GM18508 (cell line): ENCODE results near the gene ICE2.

Experiments
- ATAC-seq: cut with Tn5 transposase; IDR thresholded peaks from one replicate; pipeline ENCODE4 v1.9.1; 2021; ENCODE audit warnings: moderate number of reproducible peaks; ENCODE audit not compliant: insufficient read depth, unreplicated experiment

ICE2 gene

GRCh38 chr15:60373327-60373726 lies 105.6 kb downstream of the ICE2 start:
- ATAC-seq: no peak

DNA sequence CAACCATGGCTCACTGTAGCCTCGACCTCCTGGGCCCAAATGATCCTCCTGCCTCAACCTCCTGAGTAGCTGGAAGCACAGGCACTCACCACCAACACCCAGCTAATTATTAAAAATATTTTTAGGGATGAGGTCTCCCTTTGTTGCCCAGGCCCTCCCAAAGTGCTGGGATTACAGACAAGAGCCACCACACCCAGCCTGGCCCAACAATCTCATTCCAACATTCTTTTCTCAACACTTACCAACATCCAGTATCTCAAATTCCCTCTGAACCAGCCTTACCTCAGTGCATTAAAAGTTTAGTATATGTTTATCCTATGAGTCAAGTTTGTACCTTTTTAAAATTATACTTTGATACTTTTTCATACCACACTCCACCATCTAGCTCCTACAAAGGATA lies 106.2 kb downstream of the ICE2 start:
- no peak for ATAC-seq

DNA sequence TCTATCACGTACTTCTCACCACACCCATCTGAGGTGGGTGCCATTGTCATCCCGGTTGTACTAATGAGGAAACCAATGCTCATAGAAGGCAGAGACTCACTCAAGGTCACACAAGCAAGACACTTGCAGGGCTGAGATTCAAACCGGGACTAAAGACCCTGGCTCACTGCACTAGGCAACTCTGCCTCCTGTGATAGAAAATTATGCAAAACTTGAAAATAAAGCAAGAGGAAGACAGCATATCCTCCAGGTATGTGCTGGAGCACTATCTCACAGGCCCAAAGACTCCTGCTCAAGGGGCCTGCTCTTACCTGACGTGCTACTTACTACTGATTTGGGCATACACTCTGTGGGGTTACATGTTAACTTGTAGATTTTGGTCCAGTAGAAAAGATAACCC lies 106.7 kb downstream of the ICE2 start:
- no peak for ATAC-seq

DNA sequence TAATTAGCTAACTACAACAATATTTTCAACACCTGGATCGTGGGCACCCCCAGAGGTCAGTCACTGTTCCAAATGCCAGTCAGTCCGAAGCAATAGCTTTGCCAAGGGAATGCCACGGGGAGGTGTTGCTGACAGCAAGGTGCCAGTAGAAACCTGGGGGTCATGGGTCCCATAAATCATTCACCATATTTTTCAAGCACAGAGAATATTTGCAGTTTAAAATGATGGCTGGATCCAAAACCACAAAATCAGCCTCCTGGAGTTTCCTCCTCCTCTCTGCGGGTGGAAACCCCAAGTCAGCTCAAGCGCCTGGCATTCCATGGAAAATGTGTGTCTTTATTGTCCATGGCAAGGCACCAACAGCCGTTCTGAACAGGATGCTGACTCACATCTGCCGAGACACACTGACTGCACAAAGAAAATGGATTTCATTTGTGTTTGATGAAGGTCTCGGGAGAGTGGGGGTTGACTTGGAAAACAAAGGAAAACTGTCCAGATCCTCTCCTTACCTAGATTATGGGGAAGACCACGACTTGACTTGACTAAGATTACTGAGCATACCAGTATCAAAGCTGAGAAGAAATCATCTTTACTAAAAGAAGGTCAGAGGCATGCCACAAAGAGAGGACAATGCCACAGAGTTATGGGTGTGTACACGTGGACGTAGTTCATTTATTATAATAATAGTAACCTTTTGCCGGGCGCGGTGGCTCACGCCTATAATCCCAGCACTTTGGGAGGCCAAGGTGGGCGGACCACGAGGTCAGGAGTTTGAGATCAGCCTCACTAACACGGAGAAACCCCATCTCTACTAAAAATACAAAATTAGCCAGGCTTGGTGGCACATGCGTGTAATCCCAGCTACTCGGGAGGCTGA lies 107.5 kb downstream of the ICE2 start:
- no peak for ATAC-seq

GRCh38 chr15:60370869-60371136 lies 108.1 kb downstream of the ICE2 start:
- ATAC-seq: no peak

DNA sequence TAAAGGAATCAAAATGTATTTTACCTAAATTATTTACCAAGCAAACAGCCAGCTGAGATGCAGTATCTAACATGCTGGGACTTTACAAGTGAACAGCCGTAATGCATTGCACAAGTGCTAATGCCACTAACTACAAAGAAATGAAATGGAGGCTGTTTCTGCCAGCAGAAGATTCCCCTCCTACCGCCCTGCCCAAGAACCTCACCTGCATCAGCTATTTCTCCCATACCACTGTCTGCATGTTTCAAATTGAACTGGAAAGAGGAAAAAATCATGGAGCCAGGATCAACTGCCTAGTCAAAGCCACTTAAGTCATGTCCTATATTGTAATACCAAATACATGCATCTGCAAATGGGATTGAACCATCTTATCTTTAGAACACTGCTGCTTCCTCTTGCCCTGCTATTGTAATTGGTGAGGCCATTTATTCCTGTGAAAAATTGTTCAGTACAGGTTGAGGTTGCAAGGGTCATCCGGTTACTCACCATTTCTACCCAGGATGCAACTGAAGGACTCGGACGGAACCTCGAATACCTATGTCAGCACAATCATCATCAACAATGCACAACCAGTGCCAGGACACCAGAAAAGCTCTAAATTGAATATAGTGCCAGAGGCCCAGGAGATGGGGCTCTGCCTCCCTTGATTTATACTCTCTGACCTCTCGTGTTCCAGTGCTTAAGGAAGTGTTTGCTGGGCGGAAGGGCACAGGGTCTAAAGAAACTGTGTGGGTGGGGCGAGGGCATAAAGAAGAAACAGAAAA lies 108.7 kb downstream of the ICE2 start:
- ATAC-seq: no peak

GRCh38 chr15:60369696-60370095 lies 109.2 kb downstream of the ICE2 start:
- no peak for ATAC-seq
